Esophagus muscularis mucosa (tissue), 4 donors: ENCODE data around the gene NISCH.

Experiments used
- EP300 ChIP-seq: sonication (generic); formaldehyde crosslinking; IDR thresholded peaks from one replicate; pipeline ENCODE4 v1.6.1; 2017; ENCODE audit warnings: antibody characterized with exemption
- POLR2A ChIP-seq: fragments of 450-650 bp; IDR thresholded peaks from one replicate; pipeline ENCODE4 v1.6.1; 2017; ENCODE audit warnings: antibody characterized with exemption, moderate library complexity, mild to moderate bottlenecking, low read depth
- POLR2AphosphoS5 ChIP-seq, 2 donors: sonication (generic); formaldehyde crosslinking; IDR thresholded peaks; one replicate each; pipeline ENCODE4 v1.6.1; 2017; ENCODE audit warnings: antibody characterized with exemption in 2 of 2
- TF ChIP-seq, protein P1 (sequence below), 3 experiments: fragments of 200-600 bp in 2 of 3; fragments of 450-650 bp in 1 of 3; sonication (generic) in 2 of 3; IDR thresholded peaks; one replicate each; pipeline ENCODE4 v1.5.1; 2017 to 2019; ENCODE audit warnings: antibody characterized with exemption in 3 of 3, mild to moderate bottlenecking in 2 of 3, moderate library complexity in 1 of 3

DNA sequence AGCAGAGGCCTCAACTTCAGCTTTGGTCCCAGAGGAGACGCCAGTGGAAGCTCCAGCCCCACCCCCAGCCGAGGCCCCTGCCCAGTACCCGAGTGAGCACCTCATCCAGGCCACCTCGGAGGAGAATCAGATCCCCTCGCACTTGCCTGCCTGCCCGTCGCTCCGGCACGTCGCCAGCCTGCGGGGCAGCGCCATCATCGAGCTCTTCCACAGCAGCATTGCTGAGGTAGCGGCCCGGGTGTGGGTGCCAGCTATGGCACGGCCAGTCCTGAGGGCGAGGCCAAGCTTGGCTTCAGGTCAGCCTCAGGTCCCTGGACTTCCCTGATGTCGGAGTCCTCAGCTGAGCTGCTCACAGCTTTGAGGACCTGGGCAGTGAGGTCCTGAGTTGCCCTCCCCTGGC lies 34.0 kb downstream of the NISCH start:
- TF ChIP-seq, protein P1, sequence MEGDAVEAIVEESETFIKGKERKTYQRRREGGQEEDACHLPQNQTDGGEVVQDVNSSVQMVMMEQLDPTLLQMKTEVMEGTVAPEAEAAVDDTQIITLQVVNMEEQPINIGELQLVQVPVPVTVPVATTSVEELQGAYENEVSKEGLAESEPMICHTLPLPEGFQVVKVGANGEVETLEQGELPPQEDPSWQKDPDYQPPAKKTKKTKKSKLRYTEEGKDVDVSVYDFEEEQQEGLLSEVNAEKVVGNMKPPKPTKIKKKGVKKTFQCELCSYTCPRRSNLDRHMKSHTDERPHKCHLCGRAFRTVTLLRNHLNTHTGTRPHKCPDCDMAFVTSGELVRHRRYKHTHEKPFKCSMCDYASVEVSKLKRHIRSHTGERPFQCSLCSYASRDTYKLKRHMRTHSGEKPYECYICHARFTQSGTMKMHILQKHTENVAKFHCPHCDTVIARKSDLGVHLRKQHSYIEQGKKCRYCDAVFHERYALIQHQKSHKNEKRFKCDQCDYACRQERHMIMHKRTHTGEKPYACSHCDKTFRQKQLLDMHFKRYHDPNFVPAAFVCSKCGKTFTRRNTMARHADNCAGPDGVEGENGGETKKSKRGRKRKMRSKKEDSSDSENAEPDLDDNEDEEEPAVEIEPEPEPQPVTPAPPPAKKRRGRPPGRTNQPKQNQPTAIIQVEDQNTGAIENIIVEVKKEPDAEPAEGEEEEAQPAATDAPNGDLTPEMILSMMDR (IDR thresholded peaks at IDR 0.05) = no peak
- TF ChIP-seq POLR2AphosphoS5 (IDR thresholded peaks at IDR 0.05) = no peak
- TF ChIP-seq EP300 = no peak
- no peak for TF ChIP-seq POLR2A
